ENCODE data around the gene ACOX3. TPM values are rescaled to one million over a fixed set of nuclear protein-coding genes. Genes with fewer than 3 reads are reported as not detected.

Gene ACOX3
- total and polyA plus RNA-seq, 2 of the 8 experiments (the other 6 are each of a cell fraction or from before 2014, with no cell fraction given) = 2.5 to 9.9 TPM

DNA sequence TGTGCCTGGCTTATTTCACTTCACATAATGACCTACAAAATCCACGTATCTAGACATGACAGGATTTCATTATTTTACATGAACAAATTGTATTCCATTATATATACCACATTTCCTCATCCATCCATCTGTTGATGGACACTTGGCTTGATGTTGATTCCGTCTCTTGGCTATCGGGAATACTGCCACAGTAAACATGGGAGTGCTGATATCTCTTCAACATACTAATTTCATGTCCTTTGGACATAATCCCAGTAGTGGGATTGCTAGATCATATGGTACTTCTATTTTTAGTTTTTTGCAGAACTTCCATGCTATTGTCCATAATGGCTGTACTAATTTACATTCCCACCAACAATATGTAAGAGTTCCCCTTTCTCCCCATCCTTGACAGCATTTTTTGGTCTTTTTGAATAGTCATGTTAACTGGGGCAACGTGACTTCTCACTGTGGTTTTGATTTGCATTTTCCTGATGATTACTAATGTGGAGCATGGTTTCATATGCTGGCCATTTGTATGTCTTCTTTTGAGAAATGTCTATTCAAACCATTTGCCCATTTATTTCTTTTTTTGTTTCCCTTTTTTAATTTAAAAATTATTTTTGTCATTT, 102.1 kb downstream of the ACOX3 start:
- Histone ChIP-seq H3K4me2 (ENCODE audit: insufficient read depth in 1 of 2, low read depth in 2 of 2, low read length in 2 of 2) (no peak overlapping the region), H2BK120ac (replicated peaks; ENCODE audit: low read depth, low read length) (no peak overlapping the region), H3K23me2 (ENCODE audit: low read depth, low read length) (0 out of 2 replicates have a peak, but pooled peaks cover 1% of the 10 kb centered on the region), H4K20me1 (replicated peaks in 1 of 2; ENCODE audit: control insufficient read depth in 1 of 2, insufficient read depth in 2 of 2, low read length in 2 of 2) (no peaks in the 10 kb centered on the region), H3K18ac (ENCODE audit: extremely low read depth, low read length) (no peak overlapping the region), H2BK12ac (ENCODE audit: low read depth, low read length) (no peak overlapping the region), H4K91ac (replicated peaks; ENCODE audit: insufficient read length, low read length) (no peak overlapping the region), H4K8ac (ENCODE audit: extremely low read depth, insufficient read depth, low read length) (no peak overlapping the region), H2BK5ac (ENCODE audit: low read depth, low read length) (no peak overlapping the region), H3K56ac (replicated peaks; ENCODE audit: insufficient read length, low read depth, low read length) (no peak overlapping the region), H3K79me2 (ENCODE audit: control insufficient read depth in 1 of 2, insufficient read depth in 2 of 2, low read length in 2 of 2) (no peaks in the 10 kb centered on the region), H2AFZ (ENCODE audit: low read length) (no peak overlapping the region), H3K4me3 (ENCODE audit: extremely low read depth in 1 of 4, insufficient read depth in 2 of 4, low read depth in 3 of 4, low read length in 4 of 4) (no peak overlapping the region), H3K23ac (ENCODE audit: insufficient read length) (no peak overlapping the region), H3K14ac (ENCODE audit: insufficient read length) (no peak overlapping the region), H3K27me3 (replicated peaks in 1 of 4; ENCODE audit: control insufficient read depth in 3 of 4, extremely low read depth in 1 of 4, insufficient read depth in 3 of 4, low read length in 3 of 4) (no peaks in the 10 kb centered on the region), H4K5ac (ENCODE audit: insufficient read length, low read depth, low read length) (no peak overlapping the region), H3K36me3 (ENCODE audit: control insufficient read depth in 2 of 4, insufficient read depth in 4 of 4, low read length in 3 of 4) (no peaks in the 10 kb centered on the region), H2BK15ac (ENCODE audit: low read length) (no peak overlapping the region), H2BK20ac (ENCODE audit: low read length) (no peak overlapping the region), H3K79me1 (ENCODE audit: low read depth, low read length) (no peaks in the 10 kb centered on the region), H3K27ac (ENCODE audit: low read depth, low read length) (no peak overlapping the region), H3K9me3 (ENCODE audit: insufficient read depth in 2 of 2, low read depth in 1 of 2, low read length in 1 of 2) (peaks cover 0 to 4% of the 10 kb centered on the region in 2 experiments; a peak in 1 of 4 replicates), H3K9ac (replicated peaks in 1 of 4; ENCODE audit: extremely low read depth in 1 of 4, low read depth in 3 of 4, low read length in 3 of 4) (no peak overlapping the region), H3K4ac (replicated peaks; ENCODE audit: insufficient read length, low read depth, low read length) (no peak overlapping the region), H3K4me1 (replicated peaks in 1 of 4; ENCODE audit: control insufficient read depth in 3 of 4, insufficient read depth in 4 of 4, low read length in 3 of 4) (peaks cover 0 to 4% (median 2%) of the 10 kb centered on the region in 4 experiments; a peak in 3 of 7 replicates), H2AK5ac (ENCODE audit: low read depth, low read length) (no peak overlapping the region)
- WGBS, 2 experiments (ENCODE audit: extremely low coverage in 1 of 2, insufficient coverage in 1 of 2, insufficient read length in 1 of 2, insufficient replicate concordance in 2 of 2, low coverage in 1 of 2, low lambda C conversion rate in 2 of 2, missing lambda C conversion rate in 1 of 2) = 93% methylated on average over 4 of the region's 4 CpGs; no CpG with 5 or more reads in 1 of the 2 experiments
- DNase-seq (ENCODE audit: low read depth in 1 of 2, low spot score in 2 of 2) (no peak), FAIRE-seq (no peak)
- TF ChIP-seq FOSL1 (IDR thresholded peaks at IDR 0.05; ENCODE audit: insufficient read depth, low read depth, low read length) (no peak), SAP30 (IDR thresholded peaks at IDR 0.05; ENCODE audit: insufficient read depth, insufficient replicate concordance, low read length) (no peak), ATF2 (IDR thresholded peaks at IDR 0.05; ENCODE audit: low read length) (no peak)
- ChIA-PET POLR2A (ENCODE audit: partially characterized antibody) (no interaction called here), CTCF (ENCODE audit: partially characterized antibody) (interaction anchor here (0.6 kb wide), 1 partner anchor 472 kb away, joined by 3 read pairs; no protein-coding TSS in a partner anchor)
